ENCODE results near the gene SPTBN4.

GRCh38 chr19:40442328-40443130, 24.3 kb upstream of the SPTBN4 start:
- TF ChIP-seq CTCF (IDR thresholded peaks at IDR 0.05) (no peak), POLR2AphosphoS5 (IDR thresholded peaks at IDR 0.05) (no peak)
